Measurements from ENCODE around the gene PPM1N.

DNA sequence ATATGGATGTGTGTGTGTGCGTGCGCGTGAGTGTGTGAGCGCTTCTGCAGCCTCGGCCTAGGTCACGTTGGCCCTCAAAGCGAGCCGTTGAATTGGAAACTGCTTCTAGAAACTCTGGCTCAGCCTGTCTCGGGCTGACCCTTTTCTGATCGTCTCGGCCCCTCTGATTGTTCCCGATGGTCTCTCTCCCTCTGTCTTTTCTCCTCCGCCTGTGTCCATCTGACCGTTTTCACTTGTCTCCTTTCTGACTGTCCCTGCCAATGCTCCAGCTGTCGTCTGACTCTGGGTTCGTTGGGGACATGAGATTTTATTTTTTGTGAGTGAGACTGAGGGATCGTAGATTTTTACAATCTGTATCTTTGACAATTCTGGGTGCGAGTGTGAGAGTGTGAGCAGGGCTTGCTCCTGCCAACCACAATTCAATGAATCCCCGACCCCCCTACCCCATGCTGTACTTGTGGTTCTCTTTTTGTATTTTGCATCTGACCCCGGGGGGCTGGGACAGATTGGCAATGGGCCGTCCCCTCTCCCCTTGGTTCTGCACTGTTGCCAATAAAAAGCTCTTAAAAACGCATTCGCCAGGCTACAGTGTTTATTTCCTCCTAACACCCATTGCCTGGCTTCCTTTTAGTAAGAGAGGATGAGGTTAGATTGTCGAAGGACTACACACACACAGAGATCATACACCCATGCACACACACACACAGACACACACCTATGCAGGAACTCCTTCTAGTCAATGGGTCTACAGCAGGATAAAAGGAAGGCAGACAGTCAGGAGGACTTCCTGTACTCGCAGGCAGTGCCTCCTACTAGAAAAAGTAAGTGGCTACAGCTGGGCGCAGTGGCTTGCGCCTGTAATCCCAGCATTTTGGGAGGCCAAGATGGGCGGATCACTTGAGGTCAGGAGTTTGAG, 23.4 kb upstream of the PPM1N start:
- TF ChIP-seq POLR2A (IDR thresholded peaks at IDR 0.05; ENCODE audit: low read depth, low read length) (no peak), BHLHE40 (IDR thresholded peaks at IDR 0.05; ENCODE audit: low read depth, low read length) (no peak), CTCF (conservative IDR thresholded peaks at IDR 0.05; ENCODE audit: low read depth, low read length) (no peak), FOS (IDR thresholded peaks at IDR 0.05; ENCODE audit: low read depth, low read length) (peak; percentile 9; the same call in 1 of the 2 replicates), SMC3 (IDR thresholded peaks at IDR 0.05; ENCODE audit: low read depth, low read length) (no peak), RCOR1 (IDR thresholded peaks at IDR 0.05; ENCODE audit: insufficient replicate concordance, low read length) (no peak), CHD1 (IDR thresholded peaks at IDR 0.05; ENCODE audit: low read depth, low read length) (no peak), MAZ (IDR thresholded peaks at IDR 0.05; ENCODE audit: borderline replicate concordance, low read depth, low read length) (no peak), ELK1 (IDR thresholded peaks at IDR 0.05; ENCODE audit: borderline replicate concordance, low read depth, low read length) (no peak), CEBPB (IDR thresholded peaks at IDR 0.05; ENCODE audit: low read depth, low read length) (no peak), RAD21 (IDR thresholded peaks at IDR 0.05; ENCODE audit: low read length) (no peak), RFX5 (IDR thresholded peaks at IDR 0.05; ENCODE audit: low read depth, low read length) (no peak)
- TF ChIP-seq, protein P1, sequence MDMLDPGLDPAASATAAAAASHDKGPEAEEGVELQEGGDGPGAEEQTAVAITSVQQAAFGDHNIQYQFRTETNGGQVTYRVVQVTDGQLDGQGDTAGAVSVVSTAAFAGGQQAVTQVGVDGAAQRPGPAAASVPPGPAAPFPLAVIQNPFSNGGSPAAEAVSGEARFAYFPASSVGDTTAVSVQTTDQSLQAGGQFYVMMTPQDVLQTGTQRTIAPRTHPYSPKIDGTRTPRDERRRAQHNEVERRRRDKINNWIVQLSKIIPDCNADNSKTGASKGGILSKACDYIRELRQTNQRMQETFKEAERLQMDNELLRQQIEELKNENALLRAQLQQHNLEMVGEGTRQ (IDR thresholded peaks at IDR 0.05; ENCODE audit: low read depth, low read length) = peak; percentile 18
